K562 (cell line): ENCODE results near the gene MDN1. TPM values are rescaled to one million over a fixed set of nuclear protein-coding genes. Genes with fewer than 3 reads are reported as not detected.
A peak's percentile ranks its signal among the peaks of the same experiment; 100 is the strongest.

ENCODE experiments used
- BMI1 ChIP-seq: fragments of 150-350 bp; IDR thresholded peaks from 2 replicates; pipeline ENCODE4 v1.6.1; 2014; ENCODE audit warnings: low read length
- DIDO1 ChIP-seq: fragments of 450-650 bp; IDR thresholded peaks from 2 replicates; pipeline ENCODE4 v1.6.1; 2016; ENCODE audit warnings: low read depth, missing biosample characterization, missing genetic modification characterization
- E2F1 ChIP-seq: sonication (generic); formaldehyde crosslinking; IDR thresholded peaks from 2 replicates; pipeline ENCODE4 v1.8.1; 2023; ENCODE audit warnings: mild to moderate bottlenecking, missing genetic modification reagents, moderate library complexity
- ELF2 ChIP-seq: fragments of 250-450 bp; sonication (Bioruptor Pico); IDR thresholded peaks from 2 replicates; pipeline ENCODE4 v1.5.0; 2021; ENCODE audit warnings: mild to moderate bottlenecking
- ESRRB ChIP-seq: fragments of 250-450 bp; sonication (Bioruptor Pico); IDR thresholded peaks from 2 replicates; pipeline ENCODE4 v1.5.0; 2020; ENCODE audit warnings: mild to moderate bottlenecking, moderate library complexity, borderline replicate concordance
- NFIC ChIP-seq: fragments of 450-650 bp; IDR thresholded peaks from 2 replicates; pipeline ENCODE4 v1.6.1; 2017; ENCODE audit warnings: mild to moderate bottlenecking, inconsistent platforms
- NR2F6 ChIP-seq: fragments of 450-650 bp; formaldehyde crosslinking; IDR thresholded peaks from 2 replicates; pipeline ENCODE4 v1.4.0; 2020; ENCODE audit warnings: mild to moderate bottlenecking
- POLR3A ChIP-seq: IDR thresholded peaks from 2 replicates; pipeline ENCODE4 v1.6.1; 2011; ENCODE audit warnings: borderline replicate concordance, mild to moderate bottlenecking, moderate library complexity; ENCODE audit not compliant: insufficient read length, insufficient read depth; ENCODE audit errors: extremely low read depth
- SNRNP70 ChIP-seq: fragments of 200-400 bp; formaldehyde crosslinking; optimal IDR thresholded peaks from 2 replicates; pipeline ENCODE3; 2017; ENCODE audit warnings: low read depth, low read length
- STAG1 ChIP-seq: sonication (generic); formaldehyde crosslinking; IDR thresholded peaks from 2 replicates; pipeline ENCODE4 v1.5.0; 2020; ENCODE audit warnings: missing genetic modification reagents, borderline replicate concordance
- TFAP4 ChIP-seq: sonication (generic); formaldehyde crosslinking; IDR thresholded peaks from 2 replicates; pipeline ENCODE4 v1.8.0; 2022; ENCODE audit warnings: missing genetic modification reagents, mild to moderate bottlenecking, moderate library complexity, borderline replicate concordance
- XRCC5 ChIP-seq: fragments of 200-400 bp; formaldehyde crosslinking; IDR thresholded peaks from 2 replicates; pipeline ENCODE4 v1.6.1; 2017; ENCODE audit warnings: low read depth, mild to moderate bottlenecking, low read length
- ZNF184 ChIP-seq: sonication (generic); formaldehyde crosslinking; IDR thresholded peaks from 2 replicates; pipeline ENCODE4 v1.5.0; 2020; ENCODE audit warnings: missing genetic modification reagents
- ZNF217 ChIP-seq: sonication (generic); formaldehyde crosslinking; IDR thresholded peaks from 2 replicates; pipeline ENCODE4 v1.8.0; 2022; ENCODE audit warnings: mild to moderate bottlenecking, missing genetic modification reagents
- ZNF830 ChIP-seq: fragments of 250-450 bp; sonication (Bioruptor Pico); IDR thresholded peaks from 2 replicates; pipeline ENCODE4 v1.5.0; 2021; ENCODE audit warnings: mild to moderate bottlenecking
- polyA plus RNA-seq, 8 experiments: library from polyadenylated mRNA; depleted of rRNA in 4 of 8; stranded (reverse) in 5 of 8; unstranded in 3 of 8; fragments of >200 nt; fragmentation: Nextera tagmentation in 2 of 8; fragmentation: Illumina TruSeq in 1 of 8; extraction: Ambion mirVana in 2 of 8; extraction: Trizol in 1 of 8; gene quantifications; 2 replicates each; pipeline versions ENCODE4 v1.2.1 to v1.2.3, GENCODE V29; 2011 to 2014; ENCODE audit warnings: inconsistent platforms in 1 of 8, missing spikeins in 1 of 8
- total RNA-seq, 7 experiments: library from RNA; depleted of rRNA in 6 of 7; stranded (reverse); fragments of >200 nt in 6 of 7; fragmentation: Illumina TruSeq in 2 of 7; extraction: Trizol in 2 of 7; gene quantifications; 2 replicates each; pipeline versions ENCODE4 v1.2.1 to v1.2.3, GENCODE V29; 2011 to 2021; ENCODE audit warnings: low replicate concordance in 1 of 7
- TF ChIP-seq, protein P1 (sequence below), 3 experiments: IDR thresholded peaks in 2 of 3; conservative IDR thresholded peaks in 1 of 3; 2 replicates each; pipeline ENCODE4 v1.5.1; 2011 to 2012; ENCODE audit warnings: low read length in 3 of 3, mild to moderate bottlenecking in 3 of 3, control low read depth in 2 of 3, improper control_type of control experiment in 1 of 3, inconsistent platforms in 1 of 3, low read depth in 1 of 3, mixed read lengths in 1 of 3, moderate library complexity in 1 of 3; ENCODE audit not compliant: insufficient read depth in 2 of 3
- TF ChIP-seq, protein P2 (sequence below): fragments of 150-350 bp; IDR thresholded peaks from 2 replicates; pipeline ENCODE4 v1.6.1; 2014; ENCODE audit warnings: low read depth, mild to moderate bottlenecking, low read length, borderline replicate concordance

MDN1 gene
- total and polyA plus RNA-seq, 9 of the 15 experiments (the other 6 are each of a cell fraction or from before 2014, with no cell fraction given) = 25.6 to 93.6 (median 43.0) TPM

- no peak for TF ChIP-seq XRCC5
- TF ChIP-seq NFIC = peak; percentile 98
- no peak for TF ChIP-seq ZNF184
- TF ChIP-seq ZNF830 = no peak
- peak; percentile 75; the same call in 1 of the 2 replicates for TF ChIP-seq ELF2 (CRISPR knock-in tag)
- TF ChIP-seq NR2F6 (CRISPR knock-in tag) = no peak
- TF ChIP-seq TFAP4 (CRISPR knock-in tag) = peak; percentile 75; the same call in 1 of the 2 replicates
- TF ChIP-seq SNRNP70 = no peak
- no peak for TF ChIP-seq STAG1 (CRISPR knock-in tag)
- TF ChIP-seq DIDO1 (tag) = peak; percentile 48; the same call in 1 of the 2 replicates
- TF ChIP-seq, protein P1, sequence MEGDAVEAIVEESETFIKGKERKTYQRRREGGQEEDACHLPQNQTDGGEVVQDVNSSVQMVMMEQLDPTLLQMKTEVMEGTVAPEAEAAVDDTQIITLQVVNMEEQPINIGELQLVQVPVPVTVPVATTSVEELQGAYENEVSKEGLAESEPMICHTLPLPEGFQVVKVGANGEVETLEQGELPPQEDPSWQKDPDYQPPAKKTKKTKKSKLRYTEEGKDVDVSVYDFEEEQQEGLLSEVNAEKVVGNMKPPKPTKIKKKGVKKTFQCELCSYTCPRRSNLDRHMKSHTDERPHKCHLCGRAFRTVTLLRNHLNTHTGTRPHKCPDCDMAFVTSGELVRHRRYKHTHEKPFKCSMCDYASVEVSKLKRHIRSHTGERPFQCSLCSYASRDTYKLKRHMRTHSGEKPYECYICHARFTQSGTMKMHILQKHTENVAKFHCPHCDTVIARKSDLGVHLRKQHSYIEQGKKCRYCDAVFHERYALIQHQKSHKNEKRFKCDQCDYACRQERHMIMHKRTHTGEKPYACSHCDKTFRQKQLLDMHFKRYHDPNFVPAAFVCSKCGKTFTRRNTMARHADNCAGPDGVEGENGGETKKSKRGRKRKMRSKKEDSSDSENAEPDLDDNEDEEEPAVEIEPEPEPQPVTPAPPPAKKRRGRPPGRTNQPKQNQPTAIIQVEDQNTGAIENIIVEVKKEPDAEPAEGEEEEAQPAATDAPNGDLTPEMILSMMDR (IDR thresholded peaks at IDR 0.05 in 2 of 3, conservative IDR thresholded peaks at IDR 0.05 in 1 of 3; ENCODE audit: insufficient read depth in 2 of 3, low read depth in 1 of 3, low read length in 3 of 3) = 0 out of 6 replicates have a peak, but pooled peaks of 1 of the 3 experiments have one; percentile 0
- no peak for TF ChIP-seq BMI1
- peak; percentile 76 for TF ChIP-seq E2F1 (CRISPR knock-in tag)
- no peak for TF ChIP-seq ZNF217 (CRISPR knock-in tag)
- TF ChIP-seq, protein P2, sequence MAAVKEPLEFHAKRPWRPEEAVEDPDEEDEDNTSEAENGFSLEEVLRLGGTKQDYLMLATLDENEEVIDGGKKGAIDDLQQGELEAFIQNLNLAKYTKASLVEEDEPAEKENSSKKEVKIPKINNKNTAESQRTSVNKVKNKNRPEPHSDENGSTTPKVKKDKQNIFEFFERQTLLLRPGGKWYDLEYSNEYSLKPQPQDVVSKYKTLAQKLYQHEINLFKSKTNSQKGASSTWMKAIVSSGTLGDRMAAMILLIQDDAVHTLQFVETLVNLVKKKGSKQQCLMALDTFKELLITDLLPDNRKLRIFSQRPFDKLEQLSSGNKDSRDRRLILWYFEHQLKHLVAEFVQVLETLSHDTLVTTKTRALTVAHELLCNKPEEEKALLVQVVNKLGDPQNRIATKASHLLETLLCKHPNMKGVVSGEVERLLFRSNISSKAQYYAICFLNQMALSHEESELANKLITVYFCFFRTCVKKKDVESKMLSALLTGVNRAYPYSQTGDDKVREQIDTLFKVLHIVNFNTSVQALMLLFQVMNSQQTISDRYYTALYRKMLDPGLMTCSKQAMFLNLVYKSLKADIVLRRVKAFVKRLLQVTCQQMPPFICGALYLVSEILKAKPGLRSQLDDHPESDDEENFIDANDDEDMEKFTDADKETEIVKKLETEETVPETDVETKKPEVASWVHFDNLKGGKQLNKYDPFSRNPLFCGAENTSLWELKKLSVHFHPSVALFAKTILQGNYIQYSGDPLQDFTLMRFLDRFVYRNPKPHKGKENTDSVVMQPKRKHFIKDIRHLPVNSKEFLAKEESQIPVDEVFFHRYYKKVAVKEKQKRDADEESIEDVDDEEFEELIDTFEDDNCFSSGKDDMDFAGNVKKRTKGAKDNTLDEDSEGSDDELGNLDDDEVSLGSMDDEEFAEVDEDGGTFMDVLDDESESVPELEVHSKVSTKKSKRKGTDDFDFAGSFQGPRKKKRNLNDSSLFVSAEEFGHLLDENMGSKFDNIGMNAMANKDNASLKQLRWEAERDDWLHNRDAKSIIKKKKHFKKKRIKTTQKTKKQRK = no peak
- TF ChIP-seq ESRRB = no peak
- TF ChIP-seq POLR3A = no peak
Observed at GRCh38 chr6:89638320-89639195, 181.0 kb downstream of the MDN1 start, which contains the start of gene LYRM2 (continued).
